H9 (cell line): ENCODE measurements around the gene ALDH1B1. TPM values are rescaled to one million over a fixed set of nuclear protein-coding genes. Genes with fewer than 3 reads are reported as not detected.

Source experiments
- DNase-seq: peaks from one replicate; pipeline ENCODE4 v3.0.0-alpha.2; 2017
- H2AFZ ChIP-seq: one replicate; pipeline ENCODE4 v1.6.1; 2013; ENCODE audit warnings: mild to moderate bottlenecking, low read length, control low read depth, moderate library complexity
- H2AK5ac ChIP-seq: 2 replicates; pipeline ENCODE4 v1.6.1; 2013; ENCODE audit warnings: low read length, control low read depth, mixed read lengths; ENCODE audit not compliant: insufficient read length
- H2BK120ac ChIP-seq: one replicate; pipeline ENCODE4 v1.6.1; 2013; ENCODE audit warnings: low read depth, mild to moderate bottlenecking, low read length, control low read depth, inconsistent platforms; ENCODE audit not compliant: poor library complexity, severe bottlenecking
- H2BK12ac ChIP-seq: 2 replicates; pipeline ENCODE4 v1.6.1; 2013; ENCODE audit warnings: low read length, control low read depth, mixed read lengths, low read depth; ENCODE audit not compliant: insufficient read length
- H2BK15ac ChIP-seq: 2 replicates; pipeline ENCODE4 v1.6.1; 2013; ENCODE audit warnings: low read depth, low read length, control low read depth
- H2BK20ac ChIP-seq: one replicate; pipeline ENCODE4 v1.6.1; 2013; ENCODE audit warnings: low read depth, mild to moderate bottlenecking, low read length, control low read depth, inconsistent platforms; ENCODE audit not compliant: poor library complexity, severe bottlenecking
- H2BK5ac ChIP-seq: 2 replicates; pipeline ENCODE4 v1.6.1; 2013; ENCODE audit warnings: low read length, control low read depth, mixed read lengths; ENCODE audit not compliant: insufficient read length
- H3K14ac ChIP-seq: 2 replicates; pipeline ENCODE4 v1.6.1; 2013; ENCODE audit warnings: low read length, control low read depth; ENCODE audit not compliant: insufficient read depth
- H3K18ac ChIP-seq: 2 replicates; pipeline ENCODE4 v1.6.1; 2013; ENCODE audit warnings: low read depth, mild to moderate bottlenecking, mixed read lengths, low read length, control low read depth; ENCODE audit not compliant: insufficient read length
- H3K23ac ChIP-seq: 2 replicates; pipeline ENCODE4 v1.6.1; 2013; ENCODE audit warnings: low read length, control low read depth, mixed read lengths, low read depth; ENCODE audit not compliant: insufficient read length
- H3K23me2 ChIP-seq: 2 replicates; pipeline ENCODE4 v1.6.1; 2013; ENCODE audit warnings: low read depth, mild to moderate bottlenecking, mixed read lengths, low read length, control low read depth; ENCODE audit not compliant: insufficient read length, poor library complexity, severe bottlenecking
- H3K27ac ChIP-seq: 2 replicates; pipeline ENCODE4 v1.5.1; 2013; ENCODE audit warnings: low read length, control low read depth, mixed read lengths, low read depth; ENCODE audit not compliant: insufficient read length
- H3K27me3 ChIP-seq: 2 replicates; pipeline ENCODE4 v1.6.1; 2013; ENCODE audit warnings: low read length, control low read depth, inconsistent platforms; ENCODE audit not compliant: insufficient read depth
- H3K4ac ChIP-seq: 2 replicates; pipeline ENCODE4 v1.6.1; 2013; ENCODE audit warnings: low read depth, mild to moderate bottlenecking, control low read depth, inconsistent platforms, low read length, moderate library complexity
- H3K4me1 ChIP-seq: 2 replicates; pipeline ENCODE4 v1.6.1; 2013; ENCODE audit warnings: low read length, control low read depth, inconsistent platforms; ENCODE audit not compliant: insufficient read depth
- H3K4me2 ChIP-seq: 2 replicates; pipeline ENCODE4 v1.6.1; 2013; ENCODE audit warnings: low read length, control low read depth, mixed read lengths; ENCODE audit not compliant: insufficient read length, insufficient read depth
- H3K56ac ChIP-seq: 2 replicates; pipeline ENCODE4 v1.6.1; 2013; ENCODE audit warnings: low read depth, mild to moderate bottlenecking, mixed read lengths, low read length, control low read depth; ENCODE audit not compliant: insufficient read length
- H3K79me1 ChIP-seq: 2 replicates; pipeline ENCODE4 v1.6.1; 2013; ENCODE audit warnings: low read depth, mild to moderate bottlenecking, moderate library complexity, low read length, control low read depth, inconsistent platforms; ENCODE audit not compliant: insufficient read depth, poor library complexity, severe bottlenecking
- H3K79me2 ChIP-seq: 2 replicates; pipeline ENCODE4 v1.6.1; 2013; ENCODE audit warnings: low read length, control low read depth, inconsistent platforms; ENCODE audit not compliant: insufficient read depth
- H3K9ac ChIP-seq: 2 replicates; pipeline ENCODE4 v1.6.1; 2013; ENCODE audit warnings: low read length, control low read depth, mixed read lengths; ENCODE audit not compliant: insufficient read length; ENCODE audit errors: extremely low read depth
- H3K9me3 ChIP-seq: one replicate; pipeline ENCODE4 v1.6.1; 2013; ENCODE audit warnings: low read depth, low read length, inconsistent platforms; ENCODE audit not compliant: control insufficient read depth
- H3T11ph ChIP-seq: one replicate; pipeline ENCODE4 v1.6.1; 2013; ENCODE audit warnings: mild to moderate bottlenecking, low read length, control low read depth, inconsistent platforms
- H4K20me1 ChIP-seq: one replicate; pipeline ENCODE4 v1.6.1; 2013; ENCODE audit not compliant: control insufficient read depth, insufficient read length, insufficient read depth
- H4K5ac ChIP-seq: 2 replicates; pipeline ENCODE4 v1.6.1; 2013; ENCODE audit warnings: low read depth, mild to moderate bottlenecking, mixed read lengths, low read length, control low read depth; ENCODE audit not compliant: insufficient read length
- H4K8ac ChIP-seq: replicated peaks from 2 replicates; pipeline ENCODE4 v1.6.1; 2013; ENCODE audit warnings: low read length, control low read depth, mixed read lengths, low read depth; ENCODE audit not compliant: insufficient read length
- H4K91ac ChIP-seq: 2 replicates; pipeline ENCODE4 v1.6.1; 2013; ENCODE audit warnings: low read depth, mild to moderate bottlenecking, moderate library complexity, mixed read lengths, low read length, control low read depth; ENCODE audit not compliant: insufficient read length
- H3K27ac Mint-ChIP-seq, 3 experiments: 2 replicates in 2 of 3; 3 replicates in 1 of 3; pipeline ENCODE4 v1.8.0; 2020 to 2021; ENCODE audit warnings: mixed read lengths in 3 of 3, mild to moderate bottlenecking in 1 of 3, moderate library complexity in 1 of 3
- H3K27me3 Mint-ChIP-seq: 2 replicates; pipeline ENCODE4 v1.8.0; 2021; ENCODE audit warnings: low read depth, mild to moderate bottlenecking, moderate library complexity, mixed read lengths
- H3K36me3 Mint-ChIP-seq, 3 experiments: 2 replicates in 2 of 3; 3 replicates in 1 of 3; pipeline ENCODE4 v1.8.0; 2020 to 2021; ENCODE audit warnings: low read depth in 3 of 3, mixed read lengths in 3 of 3; ENCODE audit not compliant: insufficient read depth in 1 of 3
- H3K4me1 Mint-ChIP-seq, 2 experiments: 2 replicates each; pipeline ENCODE4 v1.8.0; 2020; ENCODE audit warnings: mixed read lengths in 2 of 2
- H3K4me3 Mint-ChIP-seq, 2 experiments: 2 replicates in 1 of 2; 3 replicates in 1 of 2; pipeline ENCODE4 v1.8.0; 2020 to 2021; ENCODE audit warnings: mild to moderate bottlenecking in 2 of 2, mixed read lengths in 2 of 2, moderate library complexity in 1 of 2
- H3K9me3 Mint-ChIP-seq, 2 experiments: 2 replicates in 1 of 2; 3 replicates in 1 of 2; pipeline ENCODE4 v1.8.0; 2020; ENCODE audit warnings: mild to moderate bottlenecking in 2 of 2, mixed read lengths in 2 of 2, moderate library complexity in 1 of 2
- CTCF ChIP-seq: fragments of 200-600 bp; sonication (generic); conservative IDR thresholded peaks from 3 replicates; pipeline ENCODE4 v1.8.0; 2021; ENCODE audit warnings: antibody characterized with exemption, mild to moderate bottlenecking
- WGBS: extraction: QIAGEN DNeasy Blood & Tissue Kit; methylation state at CpG from one replicate; pipeline ENCODE4 v1.1.7; 2013; ENCODE audit warnings: missing lambda C conversion rate, low lambda C conversion rate, mixed read lengths; ENCODE audit not compliant: insufficient read length; ENCODE audit errors: extremely low coverage; 5-methylcytosine and 5-hydroxymethylcytosine counted together
- total RNA-seq: library from RNA; stranded (reverse); gene quantifications from 2 replicates; pipeline ENCODE4 v1.2.1, GENCODE V29; 2021

Gene ALDH1B1
- total RNA-seq, 1 experiment from 2014 or later, result 49.6 TPM

DNA sequence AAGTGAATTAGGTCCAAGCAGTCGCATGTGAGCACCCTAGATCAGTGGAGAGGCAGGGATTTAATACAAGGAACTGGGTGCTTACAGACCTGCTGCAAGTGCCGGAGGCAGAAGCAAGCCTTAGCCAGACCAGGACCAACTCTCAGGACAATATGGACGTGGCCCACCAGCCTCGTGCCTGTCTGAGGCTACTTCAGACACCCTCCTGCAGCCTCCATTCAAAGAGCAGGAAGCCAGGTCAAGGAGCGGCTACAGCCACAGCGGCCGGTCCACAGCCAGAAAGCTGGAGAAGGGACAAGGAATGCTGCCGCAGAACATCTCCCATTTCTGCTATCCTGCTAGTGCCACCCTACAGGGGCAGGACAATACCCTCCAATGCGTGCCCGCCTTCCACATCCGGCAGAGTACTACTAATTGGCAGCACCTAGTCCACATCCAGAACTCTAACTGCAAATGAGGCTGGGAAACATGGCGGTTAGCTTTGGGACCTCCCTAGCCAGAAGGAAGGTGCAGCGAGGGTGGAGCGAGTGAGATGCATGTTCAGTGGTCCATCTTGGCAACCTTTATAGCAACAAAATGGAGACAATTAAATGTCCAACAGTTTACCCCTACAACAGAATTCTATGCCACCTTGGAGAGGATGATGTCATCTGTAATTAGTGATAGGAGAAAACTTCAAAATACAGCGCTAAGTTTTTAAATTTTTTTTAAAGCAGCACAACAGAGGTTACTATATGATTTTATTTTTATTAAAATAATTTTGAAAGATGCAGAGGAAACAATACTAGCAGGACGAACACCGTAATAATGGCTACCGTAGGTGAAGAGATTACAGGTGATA is 1.0 kb upstream of the ALDH1B1 start:
- no peak overlapping the region for H3K27ac ChIP-seq
- no peak overlapping the region for H3K27ac Mint-ChIP-seq

More for the DNA sequence above, 1.0 kb upstream of the ALDH1B1 start:
- no peaks in the 10 kb centered on the region for H3K9me3 ChIP-seq
- H3K4me2 ChIP-seq, result no peak overlapping the region
- H2BK5ac ChIP-seq, result no peak overlapping the region
- H3K4me1 ChIP-seq, result peaks cover 3% of the 10 kb centered on the region; the same call in 1 of the 2 replicates
- no peak overlapping the region for H3K4ac ChIP-seq
- H3K27me3 ChIP-seq, result peaks cover 2% of the 10 kb centered on the region; the same call in 1 of the 2 replicates
- no peak overlapping the region for H4K5ac ChIP-seq
- H4K91ac ChIP-seq, result no peak overlapping the region
- H3T11ph ChIP-seq, result no peak overlapping the region
- H3K18ac ChIP-seq, result no peak overlapping the region
- no peak overlapping the region for H3K23ac ChIP-seq
- H3K56ac ChIP-seq, result no peak overlapping the region
- H3K79me1 ChIP-seq, result no peaks in the 10 kb centered on the region
- H4K20me1 ChIP-seq, result no peaks in the 10 kb centered on the region
- no peak overlapping the region for H3K9ac ChIP-seq
- H3K14ac ChIP-seq, result no peak overlapping the region
- H2AFZ ChIP-seq, result no peak overlapping the region
- no peak overlapping the region for H4K8ac ChIP-seq
- Mint-ChIP-seq H3K9me3 (no peaks in the 10 kb centered on the region; a peak in 2 of 5 replicates), H3K4me1 (peaks cover 26 to 28% of the 10 kb centered on the region in 2 experiments), H3K27me3 (peaks cover 40% of the 10 kb centered on the region), H3K36me3 (peaks cover 19 to 23% (median 21%) of the 10 kb centered on the region in 3 experiments; a peak in 6 of 7 replicates), H3K4me3 (peak overlapping the region; percentile 93 to 97)
- peaks cover 13% of the 10 kb centered on the region; the same call in 1 of the 2 replicates for H3K79me2 ChIP-seq
- no peak overlapping the region for H2BK20ac ChIP-seq
- no peak for TF ChIP-seq CTCF
- no peak overlapping the region for H2BK12ac ChIP-seq
- H3K23me2 ChIP-seq, result peaks cover 10% of the 10 kb centered on the region
- DNase-seq, result no peak
- no CpG with 5 or more reads among the region's 18 CpGs for WGBS
- H2AK5ac ChIP-seq, result no peak overlapping the region
- no peak overlapping the region for H2BK15ac ChIP-seq
- no peak overlapping the region for H2BK120ac ChIP-seq
